ACC112 (cell line): ENCODE data around the gene CHST12.

Experiments
- H2AFZ ChIP-seq: fragments of 200-600 bp; sonication (generic); one replicate; pipeline ENCODE4 v1.6.0; 2017; ENCODE audit warnings: antibody characterized with exemption, low read length; ENCODE audit not compliant: unreplicated experiment
- H3K27ac ChIP-seq: fragments of 200-600 bp; sonication (generic); 2 replicates; pipeline ENCODE4 v1.5.1; 2014; ENCODE audit warnings: low read depth, mild to moderate bottlenecking, antibody characterized with exemption, low read length, moderate library complexity
- H3K27me3 ChIP-seq: fragments of 200-600 bp; sonication (generic); 2 replicates; pipeline ENCODE4 v1.6.1; 2014; ENCODE audit warnings: mild to moderate bottlenecking, antibody characterized with exemption, low read length, moderate library complexity, mixed read lengths; ENCODE audit not compliant: insufficient read depth
- H3K36me3 ChIP-seq: fragments of 200-600 bp; sonication (generic); 2 replicates; pipeline ENCODE4 v1.6.1; 2016; ENCODE audit warnings: mild to moderate bottlenecking, antibody characterized with exemption, low read length, moderate library complexity, mixed read lengths; ENCODE audit not compliant: insufficient read depth
- H3K4me1 ChIP-seq: fragments of 200-600 bp; sonication (generic); one replicate; pipeline ENCODE4 v1.6.1; 2016; ENCODE audit warnings: low read length, mixed read lengths; ENCODE audit not compliant: insufficient read depth, unreplicated experiment, control insufficient read depth
- H3K4me3 ChIP-seq: fragments of 200-600 bp; sonication (generic); 2 replicates; pipeline ENCODE4 v1.5.1; 2014; ENCODE audit warnings: mild to moderate bottlenecking, low read depth, low read length
- H3K79me2 ChIP-seq: fragments of 200-600 bp; sonication (generic); one replicate; pipeline ENCODE4 v1.6.0; 2016; ENCODE audit warnings: low read length; ENCODE audit not compliant: control insufficient read depth, unreplicated experiment, insufficient read depth

The CHST12 gene

DNA sequence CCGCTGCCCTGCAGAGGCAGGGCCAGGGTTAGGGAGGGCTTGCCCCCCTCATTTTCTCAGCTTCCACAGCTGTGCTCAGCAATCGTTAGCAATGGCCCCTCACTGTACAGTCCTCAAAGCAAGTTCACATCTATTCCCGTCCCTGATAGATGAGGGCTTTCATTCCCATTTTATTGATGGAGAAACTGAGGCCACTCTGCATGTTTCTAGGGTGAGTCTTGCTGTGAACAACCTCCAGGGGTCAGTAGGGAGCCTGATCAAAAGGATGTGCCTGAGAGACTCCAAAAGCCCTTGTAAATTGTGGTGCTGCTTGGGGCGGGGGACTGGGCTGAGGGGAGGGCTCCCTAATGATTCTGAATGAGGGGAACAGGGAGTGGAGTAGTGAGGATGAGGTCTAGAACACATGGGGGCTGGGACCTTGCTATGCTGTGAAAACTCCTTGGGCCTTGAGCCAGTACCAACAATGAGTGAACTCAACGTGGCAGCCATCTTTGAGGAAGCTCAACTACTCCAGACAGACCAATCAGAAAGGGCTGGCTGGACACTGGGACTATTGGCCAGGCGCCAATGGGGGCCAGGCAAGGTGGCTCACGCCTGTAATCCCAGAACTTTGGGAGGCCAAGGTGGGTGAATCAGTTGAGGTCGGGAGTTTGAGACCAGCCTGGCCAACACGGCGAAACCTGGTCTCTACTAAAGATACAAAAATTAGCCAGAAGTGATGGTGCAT is 79.5 kb downstream of the CHST12 start:
- H2AFZ ChIP-seq: no peak overlapping the region
- no peak overlapping the region for H3K4me3 ChIP-seq
- no peaks in the 10 kb centered on the region for H3K36me3 ChIP-seq
- no peaks in the 10 kb centered on the region for H3K27me3 ChIP-seq
- peaks cover 10% of the 10 kb centered on the region for H3K4me1 ChIP-seq
- no peaks in the 10 kb centered on the region for H3K79me2 ChIP-seq
- no peak overlapping the region for H3K27ac ChIP-seq

DNA sequence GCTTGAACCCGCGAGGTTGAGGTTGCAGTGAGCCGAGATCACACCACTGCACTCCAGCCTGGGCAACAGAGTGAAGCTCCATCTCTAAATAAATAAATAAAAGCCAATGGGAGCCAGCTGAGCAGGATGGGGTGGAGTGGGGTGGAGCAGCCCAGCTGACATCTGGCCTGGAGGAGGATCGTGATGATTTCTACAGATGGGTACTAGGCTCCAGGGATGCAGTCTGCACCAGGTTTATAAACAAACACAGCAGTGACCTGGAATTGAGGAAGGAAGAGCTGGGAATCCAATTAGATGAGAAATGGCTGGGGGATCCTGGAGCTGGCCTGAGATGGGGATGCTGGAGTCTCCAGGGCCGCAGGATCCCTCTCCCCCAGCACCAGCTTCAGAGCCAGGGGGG is 80.1 kb downstream of the CHST12 start:
- peaks cover 15% of the 10 kb centered on the region for H3K4me1 ChIP-seq
- H3K36me3 ChIP-seq: no peaks in the 10 kb centered on the region
- no peaks in the 10 kb centered on the region for H3K79me2 ChIP-seq
- no peak overlapping the region for H2AFZ ChIP-seq
- no peaks in the 10 kb centered on the region for H3K27me3 ChIP-seq
- no peak overlapping the region for H3K27ac ChIP-seq
- H3K4me3 ChIP-seq: no peak overlapping the region

DNA sequence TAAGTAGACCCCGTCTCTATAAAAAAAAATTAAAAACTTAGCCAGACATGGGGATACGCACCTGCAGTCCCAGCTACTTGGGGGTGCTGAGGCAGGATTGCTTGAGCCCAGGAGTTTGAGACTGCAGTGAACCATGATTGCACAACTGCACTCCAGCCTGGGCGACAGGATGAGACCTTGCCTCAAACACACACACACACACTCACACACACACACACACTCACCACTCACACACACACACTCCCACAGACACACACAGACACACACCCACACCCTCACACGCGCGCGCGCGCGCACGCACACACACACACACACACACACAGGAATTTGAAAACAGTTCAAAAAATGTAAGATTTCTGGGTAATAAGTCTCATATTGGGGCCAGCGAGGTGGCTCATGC is 81.5 kb downstream of the CHST12 start:
- no peak overlapping the region for H3K4me3 ChIP-seq
- H3K27me3 ChIP-seq: no peaks in the 10 kb centered on the region
- no peak overlapping the region for H3K27ac ChIP-seq
- H3K4me1 ChIP-seq: peaks cover 20% of the 10 kb centered on the region
- H3K36me3 ChIP-seq: no peaks in the 10 kb centered on the region
- no peaks in the 10 kb centered on the region for H3K79me2 ChIP-seq
- H2AFZ ChIP-seq: no peak overlapping the region

DNA sequence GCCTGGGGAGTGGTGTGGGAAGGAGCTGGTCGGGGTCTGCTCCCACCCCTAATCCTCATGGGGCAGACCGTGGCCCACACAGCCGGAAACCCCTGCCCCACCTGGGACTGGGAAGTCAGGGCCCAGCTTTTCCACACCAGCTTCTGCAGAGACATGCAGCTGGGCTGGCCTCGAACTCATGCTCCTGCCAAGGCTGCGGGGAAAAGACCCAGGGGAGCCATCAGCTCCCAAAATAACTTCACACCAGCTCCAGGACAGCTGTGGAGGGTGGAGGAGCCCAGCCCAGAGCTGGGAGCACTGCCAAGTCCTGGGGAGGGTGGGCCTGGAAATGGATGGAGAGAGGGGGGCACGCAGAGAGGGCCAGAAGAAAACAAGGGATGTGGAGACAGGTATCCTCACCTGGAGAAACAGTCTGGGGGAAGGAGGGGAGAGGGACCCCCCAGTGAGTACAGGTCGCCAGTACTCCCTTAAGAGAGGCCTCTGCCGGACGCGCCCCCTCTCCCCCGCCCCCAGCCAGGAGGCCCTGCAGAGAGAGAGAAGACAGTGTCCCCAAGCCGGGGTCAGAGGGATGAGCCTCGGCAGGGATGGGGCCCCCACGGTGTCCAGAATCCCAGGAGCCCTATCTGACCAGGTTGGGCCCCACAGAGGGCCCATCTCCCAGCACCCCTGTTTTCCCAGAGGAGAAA is 84.3 kb downstream of the CHST12 start:
- H2AFZ ChIP-seq: no peak overlapping the region
- no peak overlapping the region for H3K4me3 ChIP-seq
- H3K79me2 ChIP-seq: no peaks in the 10 kb centered on the region
- no peaks in the 10 kb centered on the region for H3K27me3 ChIP-seq
- no peaks in the 10 kb centered on the region for H3K36me3 ChIP-seq
- H3K4me1 ChIP-seq: peaks cover 21% of the 10 kb centered on the region
- H3K27ac ChIP-seq: peak overlapping the region; percentile 26; the same call in 1 of the 2 replicates

DNA sequence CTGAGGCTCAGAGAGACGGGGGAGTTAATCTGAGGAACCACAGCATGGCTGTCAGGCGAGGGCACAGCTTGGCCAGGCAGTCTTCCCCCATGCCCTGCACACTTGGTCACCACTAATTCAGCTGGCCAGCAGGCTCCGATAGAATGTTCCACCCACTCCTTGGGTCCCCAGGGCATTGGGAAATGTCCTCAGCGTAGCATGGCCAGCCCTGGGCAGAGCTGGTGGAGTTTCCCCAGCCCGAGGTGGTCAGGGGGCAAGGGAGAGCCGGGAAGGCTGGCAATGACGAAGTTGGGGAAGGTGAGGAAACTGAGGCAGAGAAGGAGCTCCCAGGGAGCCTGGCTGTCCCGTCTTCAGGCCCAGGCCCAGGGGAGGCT is 84.8 kb downstream of the CHST12 start:
- H3K4me1 ChIP-seq: peaks cover 27% of the 10 kb centered on the region
- H2AFZ ChIP-seq: no peak overlapping the region
- no peaks in the 10 kb centered on the region for H3K27me3 ChIP-seq
- H3K27ac ChIP-seq: peak overlapping the region; percentile 26; the same call in 1 of the 2 replicates
- H3K79me2 ChIP-seq: no peaks in the 10 kb centered on the region
- H3K36me3 ChIP-seq: no peaks in the 10 kb centered on the region
- no peak overlapping the region for H3K4me3 ChIP-seq

DNA sequence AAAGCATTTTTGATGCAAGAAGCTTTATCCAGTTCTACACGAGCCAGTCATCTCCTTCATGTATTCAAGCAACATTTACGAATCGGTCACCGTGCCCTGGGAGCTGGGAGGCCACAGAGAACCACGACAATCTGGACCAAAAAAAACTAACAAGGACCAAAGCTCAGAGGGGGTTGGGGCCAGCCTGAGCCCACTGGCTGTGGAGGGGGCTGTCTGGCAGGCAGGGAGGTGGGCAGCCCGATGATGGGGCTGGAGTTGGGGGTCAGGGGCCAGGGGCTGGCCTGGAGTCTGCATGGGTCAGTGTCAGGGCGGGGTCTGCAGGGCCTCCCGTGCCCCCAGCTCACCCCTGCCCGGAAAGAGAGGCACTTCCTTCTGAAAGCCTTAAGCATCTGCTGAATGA is 85.3 kb downstream of the CHST12 start:
- no peak overlapping the region for H2AFZ ChIP-seq
- H3K4me3 ChIP-seq: no peak overlapping the region
- no peaks in the 10 kb centered on the region for H3K36me3 ChIP-seq
- no peaks in the 10 kb centered on the region for H3K79me2 ChIP-seq
- peak overlapping the region; percentile 15; the same call in 1 of the 2 replicates for H3K27ac ChIP-seq
- H3K4me1 ChIP-seq: peaks cover 31% of the 10 kb centered on the region
- no peaks in the 10 kb centered on the region for H3K27me3 ChIP-seq

DNA sequence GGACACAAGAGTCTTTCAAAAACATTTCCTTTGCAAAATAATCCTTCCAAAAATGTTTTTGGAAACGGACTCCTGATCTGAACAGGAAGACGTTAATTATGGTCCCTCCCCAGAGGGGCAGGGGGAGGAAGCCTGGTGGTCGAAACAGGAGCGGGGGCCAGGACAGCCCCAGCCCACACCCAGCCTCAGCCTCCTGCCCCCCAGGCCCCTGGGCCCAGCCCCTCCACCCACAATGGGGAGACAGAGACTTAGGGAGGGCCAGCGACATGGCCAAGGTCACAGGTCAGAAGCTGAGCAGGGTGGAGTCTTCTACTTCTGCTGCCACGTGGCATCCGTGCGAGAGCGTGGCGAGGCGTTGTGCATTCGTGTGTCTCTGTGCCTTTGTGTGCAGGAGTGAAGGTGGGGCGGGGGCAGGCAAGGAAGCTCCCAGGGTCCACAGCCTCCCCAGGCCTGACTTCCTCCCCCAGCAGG is 86.8 kb downstream of the CHST12 start:
- Histone ChIP-seq H3K79me2 (no peaks in the 10 kb centered on the region), H3K36me3 (no peaks in the 10 kb centered on the region), H3K4me1 (peaks cover 33% of the 10 kb centered on the region), H3K27ac (no peak overlapping the region), H3K27me3 (no peaks in the 10 kb centered on the region), H2AFZ (no peak overlapping the region), H3K4me3 (no peak overlapping the region)

DNA sequence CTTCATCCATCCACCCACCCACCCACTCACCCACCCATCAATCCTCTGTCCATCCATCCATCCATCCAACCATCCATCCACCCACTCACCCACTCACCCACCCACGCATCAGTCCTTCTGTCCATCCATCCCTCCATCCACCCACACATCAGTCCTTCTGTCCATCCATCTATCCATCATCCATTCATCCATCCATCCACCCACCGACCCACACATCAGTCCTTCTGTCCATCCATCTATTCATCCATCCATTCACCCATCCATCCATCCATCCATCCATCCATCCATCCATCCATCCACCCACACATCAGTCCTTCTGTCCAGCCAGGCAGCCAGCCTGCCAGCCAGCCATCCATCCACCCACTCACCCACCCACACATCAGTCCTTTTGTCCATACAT is 88.6 kb downstream of the CHST12 start:
- no peaks in the 10 kb centered on the region for H3K27me3 ChIP-seq
- no peak overlapping the region for H3K4me3 ChIP-seq
- H3K27ac ChIP-seq: no peak overlapping the region
- H2AFZ ChIP-seq: no peak overlapping the region
- H3K36me3 ChIP-seq: no peaks in the 10 kb centered on the region
- H3K4me1 ChIP-seq: peaks cover 33% of the 10 kb centered on the region
- no peaks in the 10 kb centered on the region for H3K79me2 ChIP-seq

DNA sequence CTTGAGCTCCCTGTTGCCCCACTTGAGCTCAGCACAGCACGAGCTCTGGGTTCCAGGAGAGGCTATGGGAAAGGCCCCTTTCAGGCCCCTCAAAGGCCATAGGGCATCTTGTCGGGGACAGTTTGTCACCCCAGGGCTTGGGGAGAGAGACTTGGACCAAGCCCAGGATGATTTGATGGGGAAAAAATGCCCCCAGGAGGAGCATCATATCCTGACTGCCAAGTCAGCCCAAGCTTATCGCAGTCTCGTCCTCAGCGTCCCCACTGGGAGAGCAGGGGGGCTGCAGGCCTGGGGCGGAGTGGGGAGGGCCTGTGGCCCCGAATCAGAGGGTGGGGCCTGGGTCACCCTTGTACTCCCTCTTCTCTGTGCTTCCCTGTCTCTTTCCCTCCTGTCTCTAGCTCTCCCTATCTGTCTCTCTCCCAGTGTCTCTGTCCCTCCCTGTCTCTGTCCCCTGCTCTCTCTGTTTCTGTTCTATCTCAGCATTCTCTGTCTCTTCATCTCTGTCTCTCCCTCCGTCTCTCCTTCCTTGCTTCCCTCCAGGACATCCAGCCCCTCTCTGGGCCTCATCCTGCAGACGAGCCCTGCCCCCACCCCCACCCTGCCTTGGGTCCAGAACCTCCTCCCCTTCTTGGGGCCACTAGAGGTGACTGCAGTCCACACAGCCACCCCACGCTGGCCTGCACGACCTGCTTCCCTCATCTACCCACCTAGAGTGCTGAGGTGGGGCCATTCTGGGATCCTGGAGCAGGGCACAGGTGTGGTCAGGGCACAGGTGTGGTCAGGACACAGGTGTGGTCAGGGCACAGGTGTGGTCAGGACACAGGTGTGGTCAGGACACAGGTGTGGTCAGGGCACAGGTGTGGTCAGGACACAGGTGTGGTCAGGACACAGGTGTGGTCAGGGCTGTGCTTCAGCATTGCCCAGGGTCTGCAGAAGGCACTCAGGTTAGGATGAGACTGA is 90.1 kb downstream of the CHST12 start:
- no peaks in the 10 kb centered on the region for H3K27me3 ChIP-seq
- H2AFZ ChIP-seq: no peak overlapping the region
- H3K4me1 ChIP-seq: peaks cover 19% of the 10 kb centered on the region
- H3K27ac ChIP-seq: no peak overlapping the region
- H3K36me3 ChIP-seq: no peaks in the 10 kb centered on the region
- H3K79me2 ChIP-seq: no peaks in the 10 kb centered on the region
- peak overlapping the region; percentile 53; the same call in 1 of the 2 replicates for H3K4me3 ChIP-seq
